T-cell (primary cell): ENCODE results near the gene ADARB2. TPM values are rescaled to one million over a fixed set of nuclear protein-coding genes. Genes with fewer than 3 reads are reported as not detected.

Experiments used
- ATAC-seq, 4 experiments: fragments of 200-7000 bp in 3 of 4; fragments of 150-1000 bp in 1 of 4; cut with Tn5 transposase; replicated peaks in 1 of 4; 1 replicate in 3 of 4; 2 replicates in 1 of 4; pipeline ENCODE4 v1.10.0; 2021; ENCODE audit warnings: moderate library complexity in 3 of 4, mild to moderate bottlenecking in 2 of 4, moderate number of reproducible peaks in 1 of 4
- CTCF ChIA-PET, 2 donors: fragments of 300-600 bp; sonication (Branson Sonifier 250); formaldehyde crosslinking; loops; one replicate each; lab custom pipeline; 2022; ENCODE audit warnings: antibody characterized with exemption in 2 of 2; lab: Charles Lee
- POLR2A ChIA-PET, 2 donors: fragments of 300-600 bp; sonication (Branson Sonifier 250); formaldehyde crosslinking; loops; one replicate each; lab custom pipeline; 2022; ENCODE audit warnings: antibody characterized with exemption in 2 of 2; lab: Charles Lee
- DNase-seq, 35 experiments: peaks; one replicate each; pipeline versions ENCODE4 v3.0.0 to v3.0.0-alpha.2; 2013 to 2023
- H3K27ac ChIP-seq: one replicate; pipeline ENCODE4 v1.5.1; 2013; ENCODE audit warnings: low read length
- H3K27me3 ChIP-seq, 2 experiments: replicated peaks in 1 of 2; 1 replicate in 1 of 2; 2 replicates in 1 of 2; pipeline versions ENCODE4 v1.6.1 to v1.7.0; 2013; ENCODE audit warnings: low read length in 1 of 2, mixed read lengths in 1 of 2; ENCODE audit not compliant: control insufficient read depth in 2 of 2, insufficient read depth in 2 of 2; ENCODE audit errors: extremely low read depth in 1 of 2
- H3K36me3 ChIP-seq, 2 donors: 1 replicate in 1 of 2; 2 replicates in 1 of 2; pipeline versions ENCODE4 v1.6.1 to v1.7.0; 2013; ENCODE audit warnings: low read length in 1 of 2; ENCODE audit not compliant: control insufficient read depth in 2 of 2, insufficient read depth in 1 of 2; ENCODE audit errors: extremely low read depth in 1 of 2
- H3K4me1 ChIP-seq, 2 experiments: 1 replicate in 1 of 2; 2 replicates in 1 of 2; pipeline versions ENCODE4 v1.6.1 to v1.7.0; 2013; ENCODE audit warnings: low read length in 2 of 2, mixed read lengths in 1 of 2; ENCODE audit not compliant: insufficient read depth in 2 of 2, control insufficient read depth in 1 of 2; ENCODE audit errors: extremely low read depth in 1 of 2
- H3K4me3 ChIP-seq, 2 donors: 1 replicate in 1 of 2; 2 replicates in 1 of 2; pipeline versions ENCODE4 v1.5.1 to v1.7.0; 2013; ENCODE audit warnings: mild to moderate bottlenecking in 2 of 2, low read length in 1 of 2, moderate library complexity in 1 of 2; ENCODE audit not compliant: control insufficient read depth in 1 of 2; ENCODE audit errors: extremely low read depth in 1 of 2
- H3K9me3 ChIP-seq: 2 replicates; pipeline ENCODE4 v1.7.0; 2013
- H3K27ac Mint-ChIP-seq, 2 donors: one replicate each; pipeline ENCODE4 v1.8.0; 2020 to 2021; ENCODE audit warnings: mild to moderate bottlenecking in 2 of 2, mixed read lengths in 2 of 2
- H3K27me3 Mint-ChIP-seq, 2 donors: one replicate each; pipeline ENCODE4 v1.8.0; 2021 to 2022; ENCODE audit warnings: mixed read lengths in 2 of 2
- H3K36me3 Mint-ChIP-seq: one replicate; pipeline ENCODE4 v1.8.0; 2021; ENCODE audit warnings: mixed read lengths
- H3K4me1 Mint-ChIP-seq, 3 donors: one replicate each; pipeline ENCODE4 v1.8.0; 2020 to 2022; ENCODE audit warnings: mixed read lengths in 3 of 3, mild to moderate bottlenecking in 1 of 3
- H3K4me3 Mint-ChIP-seq, 3 donors: one replicate each; pipeline ENCODE4 v1.8.0; 2020 to 2022; ENCODE audit warnings: mild to moderate bottlenecking in 3 of 3, mixed read lengths in 3 of 3, moderate library complexity in 3 of 3
- H3K9me3 Mint-ChIP-seq, 3 donors: one replicate each; pipeline ENCODE4 v1.8.0; 2020 to 2022; ENCODE audit warnings: mixed read lengths in 3 of 3
- WGBS: methylation state at CpG from one replicate; pipeline ENCODE4 v1.1.5; 2013; ENCODE audit warnings: missing lambda C conversion rate; ENCODE audit not compliant: insufficient coverage; 5-methylcytosine and 5-hydroxymethylcytosine counted together
- total RNA-seq, 35 experiments: library from RNA in 6 of 35; stranded (reverse) in 6 of 35; fragments of 120-200 nt in 1 of 35; gene quantifications; one replicate each; pipeline versions ENCODE4 v1.2.1 to v1.2.4 and lab custom pipeline; 2013 to 2026

ADARB2 gene
- total RNA-seq, 5 donors from 2014 or later (not counting 1 experiment from before 2014, with no cell fraction given), result 0.07 to 4.0 (median 0.41) TPM

DNA sequence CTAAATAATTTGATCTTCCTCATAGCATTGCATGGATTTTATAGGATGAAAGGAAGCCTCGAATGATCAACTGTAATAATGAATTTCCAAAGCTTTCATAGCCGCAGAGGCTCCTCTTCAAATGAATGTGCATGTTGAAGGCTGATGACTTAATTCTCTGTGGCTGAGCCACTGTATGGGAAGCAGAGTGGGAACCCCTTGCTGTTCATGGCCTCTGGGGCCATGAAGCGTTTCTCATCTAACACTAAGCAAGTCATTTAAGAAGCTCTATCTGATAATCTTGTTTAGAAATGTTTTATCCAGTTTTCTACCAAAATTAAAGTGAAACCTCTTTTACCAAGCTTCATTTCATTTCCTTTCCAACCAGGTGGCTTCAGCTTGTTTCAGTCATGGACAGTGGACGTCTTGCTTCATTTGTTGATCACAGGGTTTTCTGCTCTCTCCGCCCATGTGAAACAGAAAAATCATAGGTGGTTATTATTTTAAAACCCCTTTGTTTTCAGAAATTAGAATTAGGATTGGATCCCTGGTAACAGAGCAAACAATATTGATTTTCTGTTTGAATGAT is 10.3 kb upstream of the ADARB2 start:
- no peak overlapping the region for H3K4me3 Mint-ChIP-seq

GRCh38 chr10:1746796-1747195 is 9.5 kb upstream of the ADARB2 start:
- DNase-seq (no peak), ATAC-seq (no peak)
- H3K4me3 Mint-ChIP-seq, result no peak overlapping the region
- no peaks in the 10 kb centered on the region for H3K36me3 ChIP-seq
- ChIA-PET CTCF (no interaction called here), POLR2A (no interaction called here)
- H3K27ac ChIP-seq, result no peak overlapping the region
- 97% methylated on average over 25 of the region's 25 CpGs for WGBS
- peaks cover 13 to 25% (median 18%) of the 10 kb centered on the region in 3 donors for H3K9me3 Mint-ChIP-seq
- H3K36me3 Mint-ChIP-seq, result peaks cover 5% of the 10 kb centered on the region
- H3K4me1 ChIP-seq, result no peaks in the 10 kb centered on the region
- no peaks in the 10 kb centered on the region for H3K4me1 Mint-ChIP-seq
- peaks cover 25 to 45% of the 10 kb centered on the region in 2 donors for H3K27me3 Mint-ChIP-seq
- peaks cover 4% of the 10 kb centered on the region for H3K9me3 ChIP-seq
- peaks cover 0 to 23% of the 10 kb centered on the region in 2 experiments for H3K27me3 ChIP-seq
- H3K4me3 ChIP-seq, result no peak overlapping the region
- H3K27ac Mint-ChIP-seq, result no peak overlapping the region

More for the DNA sequence above, 10.3 kb upstream of the ADARB2 start:
- H3K36me3 ChIP-seq, result no peaks in the 10 kb centered on the region
- Mint-ChIP-seq H3K27ac (no peak overlapping the region), H3K27me3 (peaks cover 27 to 39% of the 10 kb centered on the region in 2 donors), H3K4me1 (no peaks in the 10 kb centered on the region), H3K9me3 (peaks cover 13 to 25% (median 18%) of the 10 kb centered on the region in 3 donors), H3K36me3 (peaks cover 5% of the 10 kb centered on the region)
- ATAC-seq (no peak), DNase-seq (no peak)
- no peak overlapping the region for H3K27ac ChIP-seq
- no peaks in the 10 kb centered on the region for H3K4me1 ChIP-seq
- H3K4me3 ChIP-seq, result no peak overlapping the region
- ChIA-PET POLR2A (no interaction called here), CTCF (no interaction called here)
- 81% methylated on average over 3 of the region's 5 CpGs for WGBS
- H3K27me3 ChIP-seq, result peaks cover 0 to 23% of the 10 kb centered on the region in 2 experiments
- peaks cover 4% of the 10 kb centered on the region for H3K9me3 ChIP-seq

GRCh38 chr10:1745780-1746456 is 8.6 kb upstream of the ADARB2 start:
- Histone ChIP-seq H3K9me3 (peaks cover 2% of the 10 kb centered on the region), H3K27me3 (peaks cover 0 to 25% of the 10 kb centered on the region in 2 experiments), H3K4me1 (no peaks in the 10 kb centered on the region), H3K27ac (no peak overlapping the region), H3K4me3 (no peak overlapping the region), H3K36me3 (no peaks in the 10 kb centered on the region)
- CTCF ChIA-PET, result no interaction called here
- Mint-ChIP-seq H3K27me3 (peaks cover 27 to 52% of the 10 kb centered on the region in 2 donors), H3K4me3 (no peak overlapping the region), H3K4me1 (no peaks in the 10 kb centered on the region), H3K9me3 (peaks cover 11 to 18% (median 13%) of the 10 kb centered on the region in 3 donors), H3K27ac (no peak overlapping the region), H3K36me3 (peaks cover 5% of the 10 kb centered on the region)
- POLR2A ChIA-PET, result no interaction called here
- no peak for ATAC-seq
- DNase-seq, result no peak
- WGBS, result 92% methylated on average over 5 of the region's 9 CpGs

DNA sequence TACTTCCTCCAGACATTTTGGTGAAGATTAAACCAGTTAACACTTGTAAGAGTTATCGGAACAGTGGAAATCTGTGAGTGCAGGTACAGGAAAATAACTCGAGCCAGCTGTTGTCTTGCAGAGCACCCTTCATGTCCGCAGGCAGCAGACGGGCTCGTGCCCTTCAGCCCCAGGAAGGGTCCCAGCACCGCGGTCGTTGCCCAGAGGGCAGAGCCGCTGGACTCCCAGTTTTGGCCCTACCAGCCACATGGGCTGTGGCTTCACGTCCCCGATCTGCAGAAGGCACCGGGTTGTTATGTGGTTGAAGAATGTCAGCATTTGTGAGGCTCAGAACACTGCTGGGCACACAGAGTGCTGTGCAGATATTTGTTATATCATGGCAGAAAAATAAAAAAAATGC is 7.2 kb upstream of the ADARB2 start:
- ATAC-seq, result no peak
- no peak for DNase-seq
- Histone ChIP-seq H3K9me3 (no peaks in the 10 kb centered on the region), H3K4me1 (no peaks in the 10 kb centered on the region), H3K36me3 (no peaks in the 10 kb centered on the region), H3K27ac (no peak overlapping the region), H3K4me3 (no peak overlapping the region), H3K27me3 (peaks cover 4 to 34% of the 10 kb centered on the region in 2 experiments)
- no peak overlapping the region for H3K4me3 Mint-ChIP-seq
- ChIA-PET POLR2A (no interaction called here), CTCF (no interaction called here)
- H3K36me3 Mint-ChIP-seq, result peaks cover 4% of the 10 kb centered on the region
- H3K4me1 Mint-ChIP-seq, result no peaks in the 10 kb centered on the region
- no peak overlapping the region for H3K27ac Mint-ChIP-seq
- 79% methylated on average over 12 of the region's 12 CpGs for WGBS
- H3K9me3 Mint-ChIP-seq, result peaks cover 6 to 10% (median 7%) of the 10 kb centered on the region in 3 donors
- peaks cover 32 to 60% of the 10 kb centered on the region in 2 donors for H3K27me3 Mint-ChIP-seq

DNA sequence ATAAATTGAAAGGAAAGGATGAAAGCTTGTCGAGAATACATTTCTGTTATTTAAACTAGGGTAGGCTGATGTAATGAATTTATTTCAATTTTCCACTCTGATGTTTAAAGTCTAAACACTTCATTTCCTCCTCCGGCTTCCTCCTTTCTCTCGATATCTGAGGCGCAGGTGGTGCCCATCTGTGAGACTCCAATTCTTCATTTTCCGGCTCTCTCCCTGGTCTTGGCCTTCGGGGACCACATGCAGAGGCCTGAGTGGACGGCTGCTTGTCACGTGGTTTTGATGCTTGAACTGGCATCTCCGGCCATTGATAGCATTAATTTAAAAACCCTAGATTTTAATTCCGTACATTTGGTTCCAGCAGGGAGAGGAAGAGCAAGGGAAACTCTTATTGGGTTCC is 5.8 kb upstream of the ADARB2 start:
- H3K27me3 ChIP-seq, result peaks cover 8 to 41% of the 10 kb centered on the region in 2 experiments
- Mint-ChIP-seq H3K4me1 (peaks cover 0 to 2% (median 0%) of the 10 kb centered on the region in 3 donors), H3K27me3 (peaks cover 44 to 71% of the 10 kb centered on the region in 2 donors), H3K4me3 (no peak overlapping the region), H3K27ac (no peak overlapping the region), H3K36me3 (no peaks in the 10 kb centered on the region), H3K9me3 (no peaks in the 10 kb centered on the region)
- 74% methylated on average over 5 of the region's 10 CpGs for whole genome bisulfite sequencing
- no peaks in the 10 kb centered on the region for H3K4me1 ChIP-seq
- no peak overlapping the region for H3K27ac ChIP-seq
- ChIA-PET POLR2A (no interaction called here), CTCF (no interaction called here)
- no peak for DNase-seq
- H3K36me3 ChIP-seq, result no peaks in the 10 kb centered on the region
- H3K4me3 ChIP-seq, result no peak overlapping the region
- ATAC-seq, result no peak
- no peaks in the 10 kb centered on the region for H3K9me3 ChIP-seq

GRCh38 chr10:1741450-1741849 is 4.1 kb upstream of the ADARB2 start:
- Mint-ChIP-seq H3K36me3 (no peaks in the 10 kb centered on the region), H3K4me1 (peaks cover 0 to 11% (median 4%) of the 10 kb centered on the region in 3 donors), H3K27ac (no peak overlapping the region), H3K4me3 (no peak overlapping the region), H3K9me3 (no peaks in the 10 kb centered on the region), H3K27me3 (peaks cover 52 to 77% of the 10 kb centered on the region in 2 donors)
- Histone ChIP-seq H3K4me3 (no peak overlapping the region), H3K4me1 (peaks cover 0 to 11% of the 10 kb centered on the region in 2 experiments), H3K27ac (no peak overlapping the region), H3K36me3 (no peaks in the 10 kb centered on the region), H3K9me3 (no peaks in the 10 kb centered on the region), H3K27me3 (peaks cover 13 to 55% of the 10 kb centered on the region in 2 experiments)
- ChIA-PET CTCF (no interaction called here), POLR2A (no interaction called here)
- WGBS, result no CpG with 5 or more reads among the region's 2 CpGs
- ATAC-seq (no peak), DNase-seq (no peak)
